ENCODE results near the gene ERFL.
A peak's percentile ranks its signal among the peaks of the same experiment; 100 is the strongest.
"Not testable (repeated sequence)": the region's sequence is repeated elsewhere in the genome, so short reads cannot be mapped to it uniquely, and the experiment has no call there.

The ERFL gene

DNA sequence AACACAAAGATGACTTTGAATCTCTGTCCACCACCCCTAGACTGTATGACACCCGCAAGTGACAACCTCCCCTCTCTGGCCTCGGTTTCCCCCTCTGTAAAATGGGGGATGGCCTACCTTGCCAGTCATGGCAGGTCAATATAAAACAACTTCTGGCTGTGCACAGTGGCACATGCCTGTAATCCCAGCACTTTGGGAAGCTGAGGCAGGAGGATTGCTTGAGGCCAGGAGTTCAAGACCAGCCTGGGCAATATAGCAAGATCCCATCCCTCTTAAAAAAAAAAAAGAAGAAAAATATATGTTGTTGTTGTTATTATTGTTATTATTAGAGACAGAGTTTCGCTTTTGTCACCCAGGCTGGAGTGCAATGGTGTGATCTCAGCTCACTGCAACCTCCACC, 52.3 kb downstream of the ERFL start:
- not testable (repeated sequence) for FAIRE-seq

DNA sequence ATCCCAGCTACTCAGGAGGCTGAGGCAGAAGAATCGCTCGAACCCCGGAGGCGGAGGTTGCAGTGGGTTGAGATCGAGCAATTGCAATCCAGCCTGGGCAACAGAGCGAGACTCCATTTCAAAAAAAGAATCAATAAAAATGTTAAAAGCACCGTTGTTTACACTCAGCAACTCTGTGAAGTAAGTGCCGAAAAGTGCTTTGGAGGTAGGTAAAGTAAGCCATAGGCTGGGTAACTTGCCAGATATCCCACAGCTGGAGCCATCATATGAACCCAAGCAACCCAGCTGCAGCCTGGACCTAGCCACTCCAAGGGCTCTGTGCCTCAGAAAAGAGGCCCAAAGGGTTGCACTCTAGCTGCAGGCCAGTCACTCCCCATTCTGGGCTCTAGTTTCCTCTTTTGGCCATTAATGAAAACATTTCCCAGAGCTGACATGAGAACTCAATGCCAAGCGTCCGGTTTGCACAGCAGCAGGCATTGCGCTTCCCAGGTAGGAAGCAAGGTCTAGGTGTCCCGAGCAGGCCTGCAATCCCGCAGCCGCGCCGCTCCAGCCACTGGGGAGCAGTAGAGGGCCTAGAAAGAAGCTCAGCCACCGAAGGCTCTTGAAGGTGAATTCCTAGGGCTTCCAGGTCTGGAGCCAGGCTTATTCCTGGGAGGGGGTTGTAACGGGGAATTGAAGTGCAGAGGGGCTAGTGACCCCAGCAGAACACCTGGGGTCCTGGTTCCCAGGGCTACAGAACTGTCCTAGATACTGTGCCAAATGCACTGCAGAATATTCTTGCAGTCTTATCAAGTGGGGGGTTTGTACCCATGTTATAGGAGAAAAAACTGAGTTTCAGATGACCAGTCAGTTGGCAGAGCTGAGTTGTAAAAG, 55.2 kb downstream of the ERFL start:
- no peak for FAIRE-seq

DNA sequence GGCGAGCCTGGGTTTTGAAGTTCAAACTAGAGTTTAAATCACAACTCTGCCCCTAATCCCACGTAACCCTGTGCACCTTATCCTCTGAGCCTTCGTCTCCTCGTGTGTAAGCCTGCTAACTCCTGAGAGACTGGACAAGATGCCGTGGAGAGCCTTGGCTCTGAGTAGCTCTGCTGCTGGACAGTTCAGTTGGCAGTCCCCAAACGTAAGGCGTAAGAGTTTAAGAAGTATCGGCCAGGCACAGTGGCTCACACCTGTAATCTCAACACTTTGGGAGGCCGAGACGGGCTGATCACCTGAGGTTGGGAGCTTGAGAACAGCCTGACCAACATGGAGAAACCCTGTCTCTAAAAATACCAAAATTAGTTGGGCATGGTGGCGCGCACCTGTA, 55.9 kb downstream of the ERFL start:
- no peak for FAIRE-seq

DNA sequence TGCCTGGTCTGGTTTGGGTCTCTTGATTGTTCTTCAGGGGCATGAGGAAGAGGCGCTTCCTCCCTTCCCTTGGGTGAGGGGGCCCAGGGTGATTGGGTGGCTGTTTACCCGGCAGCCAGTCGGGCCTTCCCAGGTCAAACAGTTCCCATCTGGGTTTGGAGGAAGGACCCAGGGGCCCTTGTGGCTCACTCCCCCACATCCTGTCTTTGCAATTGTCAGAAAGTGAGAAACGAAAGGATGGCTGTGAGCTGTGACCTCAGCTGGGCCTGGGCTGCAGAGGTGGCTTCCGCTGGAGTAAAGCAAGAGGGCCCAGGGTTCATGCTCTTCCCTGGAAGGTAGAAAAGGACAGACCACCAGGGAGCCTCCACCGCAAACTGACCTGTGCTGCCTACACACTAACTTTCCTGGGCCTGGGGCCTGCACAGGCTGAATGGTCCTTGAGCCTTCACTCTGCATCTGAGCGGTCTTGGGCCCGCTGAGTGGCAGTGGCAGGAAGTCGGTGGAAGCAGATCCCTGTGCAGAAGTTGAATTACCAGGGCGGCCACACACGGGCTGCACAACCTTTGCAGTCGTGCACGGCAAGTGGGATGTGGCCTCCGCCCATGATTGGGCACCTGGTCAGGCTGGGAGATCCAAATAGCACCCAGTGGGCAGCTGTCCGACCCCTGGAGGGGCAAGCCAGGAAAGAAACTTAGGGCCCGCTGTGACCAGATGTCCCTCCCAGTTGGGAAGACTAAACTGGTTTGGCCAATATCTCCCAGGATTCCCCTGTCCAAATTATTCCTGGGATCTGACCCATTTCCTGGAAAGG, 56.5 kb downstream of the ERFL start:
- FAIRE-seq: no peak

DNA sequence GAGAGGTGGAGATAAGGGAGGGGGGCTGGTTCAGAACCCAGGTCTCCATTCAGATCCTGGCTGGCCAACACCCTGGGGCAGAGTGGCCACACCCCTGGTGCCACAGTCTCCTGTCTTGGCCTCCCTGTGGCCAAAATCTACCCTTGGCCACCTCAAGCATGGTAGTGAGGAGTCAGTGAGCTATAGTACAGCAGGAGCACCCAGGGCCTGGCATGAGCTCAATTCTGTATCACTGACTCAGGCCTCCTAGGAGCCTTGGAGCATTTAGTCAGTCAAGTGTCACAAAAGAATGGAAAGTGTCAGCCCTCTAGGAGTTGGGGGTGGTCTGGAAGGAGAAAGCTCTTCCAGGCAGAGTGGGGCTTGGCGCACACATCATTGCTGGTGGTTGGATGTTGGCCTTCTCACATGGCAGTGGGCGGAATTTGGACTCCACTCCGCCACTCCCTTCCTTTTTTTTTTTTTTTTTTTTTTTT, 57.8 kb downstream of the ERFL start:
- no peak for FAIRE-seq

DNA sequence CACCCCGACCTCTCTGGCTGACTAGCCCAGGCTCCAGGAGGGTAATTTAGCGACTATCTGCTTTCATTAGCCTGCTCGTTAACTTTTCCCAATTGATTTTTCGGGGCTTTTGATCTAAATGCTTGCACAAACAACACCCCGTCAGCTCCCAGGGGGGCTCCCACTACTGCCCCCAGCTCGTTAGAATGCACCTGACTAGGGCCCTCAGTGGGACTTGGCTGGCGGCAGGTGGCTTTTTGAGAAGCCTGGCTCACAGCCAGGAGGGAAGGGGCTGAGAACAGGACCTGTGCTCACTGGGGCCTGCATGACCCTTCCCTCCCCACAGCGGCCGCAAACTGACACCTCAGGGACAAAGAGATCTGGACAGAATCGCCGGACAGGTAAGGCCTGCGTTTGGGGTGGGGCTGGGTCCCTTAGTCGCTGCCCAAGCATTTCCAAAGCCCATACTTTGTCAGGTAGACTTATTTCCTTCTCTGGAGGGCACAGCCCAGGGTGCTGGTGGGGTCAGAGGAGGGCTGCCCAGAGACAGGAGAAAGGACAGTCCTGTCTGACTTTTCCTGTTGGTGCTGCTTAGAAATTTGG, 58.8 kb downstream of the ERFL start:
- FAIRE-seq: no peak

DNA sequence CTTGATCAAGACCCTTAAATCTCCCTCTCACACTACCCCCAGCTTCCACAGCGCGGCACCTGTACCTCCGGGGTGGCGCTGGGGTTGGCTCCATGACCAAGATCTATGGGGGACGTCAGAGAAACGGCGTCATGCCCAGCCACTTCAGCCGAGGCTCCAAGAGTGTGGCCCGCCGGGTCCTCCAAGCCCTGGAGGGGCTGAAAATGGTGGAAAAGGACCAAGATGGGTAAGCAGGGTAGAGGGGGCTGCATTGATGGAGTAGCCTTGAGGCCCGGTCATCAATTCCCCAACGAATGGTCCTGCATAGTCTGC, 59.3 kb downstream of the ERFL start:
- FAIRE-seq: no peak

DNA sequence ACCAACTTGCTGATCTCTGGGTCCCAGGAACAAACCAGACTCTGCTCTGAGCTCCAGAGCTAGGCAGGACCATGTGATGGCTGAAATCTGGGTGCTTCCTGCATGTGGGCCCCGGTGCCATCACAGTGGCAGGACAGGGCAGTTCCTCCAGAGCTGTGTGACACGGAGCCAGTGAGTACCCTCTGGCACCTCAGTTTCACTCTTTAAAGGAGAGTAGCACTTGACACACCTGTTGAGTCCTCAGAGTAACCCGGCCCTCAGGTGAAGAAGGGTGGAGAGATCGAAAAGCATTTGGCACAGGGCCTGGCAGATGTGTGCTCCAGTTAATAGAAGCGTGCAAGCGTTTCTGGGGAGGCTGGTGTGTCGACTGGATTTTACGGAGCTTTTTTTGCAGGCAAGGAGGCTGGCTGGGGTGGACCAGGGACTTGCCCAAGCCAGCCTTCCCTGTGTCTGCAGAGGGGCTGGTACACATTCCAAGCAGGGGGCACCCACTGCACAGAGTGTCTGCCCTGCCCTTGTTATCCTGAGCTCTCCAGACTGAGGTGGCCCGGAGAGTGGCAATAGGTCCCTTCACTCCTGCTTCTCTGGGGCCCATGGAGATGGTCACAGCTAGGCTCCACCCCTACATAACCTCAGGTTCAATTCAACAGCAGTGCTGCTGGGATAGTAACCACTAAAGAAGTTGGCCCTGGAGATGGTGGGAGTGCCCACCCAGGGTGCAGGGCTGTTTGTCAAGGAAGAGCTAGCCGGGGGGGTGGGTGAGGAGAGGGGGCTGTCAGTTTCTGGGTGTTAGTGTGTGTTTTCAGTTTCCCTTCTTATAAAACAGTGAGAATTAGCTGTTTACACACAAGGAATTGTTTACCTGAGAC, 59.9 kb downstream of the ERFL start:
- FAIRE-seq: no peak

DNA sequence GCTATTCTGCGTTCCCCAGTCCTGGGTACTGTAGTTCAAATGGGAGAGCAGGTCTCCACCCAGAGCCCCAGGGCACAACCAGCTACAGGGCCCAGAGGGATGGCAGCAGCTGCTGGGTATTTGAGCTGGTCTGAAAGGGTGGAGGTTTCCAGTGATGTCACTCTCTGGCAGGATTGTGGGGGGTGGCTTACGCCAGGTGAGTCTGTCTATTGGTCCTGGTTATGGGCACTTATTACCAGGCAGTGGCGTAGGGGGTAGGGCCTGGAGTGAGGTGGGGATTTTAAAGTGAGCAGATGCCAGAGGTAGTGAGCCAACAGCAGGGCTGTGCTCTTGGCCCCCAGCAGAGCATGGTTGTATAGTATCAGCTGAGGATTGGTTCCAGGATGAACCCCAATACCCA, 62.0 kb downstream of the ERFL start:
- FAIRE-seq: no peak

DNA sequence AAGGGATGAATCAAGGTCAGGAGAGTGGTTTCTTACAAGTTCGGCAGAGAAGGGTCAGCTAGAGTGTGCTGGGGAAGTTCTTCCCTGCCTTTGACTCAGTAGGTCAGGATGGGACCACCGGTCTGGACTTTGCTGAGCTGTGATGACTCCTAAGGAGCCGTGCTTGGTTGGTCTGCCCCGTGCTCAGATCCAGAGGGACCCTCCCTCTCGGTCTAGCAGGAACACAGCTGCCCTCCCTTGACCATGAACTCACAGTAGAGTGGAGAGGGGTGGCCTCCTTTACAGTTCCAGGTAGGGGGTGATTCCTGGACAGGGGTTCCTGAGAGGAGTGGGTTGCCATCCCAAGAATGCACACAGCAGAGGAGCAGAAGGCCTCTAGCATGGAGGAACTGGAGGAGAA, 63.9 kb downstream of the ERFL start:
- no peak for FAIRE-seq

DNA sequence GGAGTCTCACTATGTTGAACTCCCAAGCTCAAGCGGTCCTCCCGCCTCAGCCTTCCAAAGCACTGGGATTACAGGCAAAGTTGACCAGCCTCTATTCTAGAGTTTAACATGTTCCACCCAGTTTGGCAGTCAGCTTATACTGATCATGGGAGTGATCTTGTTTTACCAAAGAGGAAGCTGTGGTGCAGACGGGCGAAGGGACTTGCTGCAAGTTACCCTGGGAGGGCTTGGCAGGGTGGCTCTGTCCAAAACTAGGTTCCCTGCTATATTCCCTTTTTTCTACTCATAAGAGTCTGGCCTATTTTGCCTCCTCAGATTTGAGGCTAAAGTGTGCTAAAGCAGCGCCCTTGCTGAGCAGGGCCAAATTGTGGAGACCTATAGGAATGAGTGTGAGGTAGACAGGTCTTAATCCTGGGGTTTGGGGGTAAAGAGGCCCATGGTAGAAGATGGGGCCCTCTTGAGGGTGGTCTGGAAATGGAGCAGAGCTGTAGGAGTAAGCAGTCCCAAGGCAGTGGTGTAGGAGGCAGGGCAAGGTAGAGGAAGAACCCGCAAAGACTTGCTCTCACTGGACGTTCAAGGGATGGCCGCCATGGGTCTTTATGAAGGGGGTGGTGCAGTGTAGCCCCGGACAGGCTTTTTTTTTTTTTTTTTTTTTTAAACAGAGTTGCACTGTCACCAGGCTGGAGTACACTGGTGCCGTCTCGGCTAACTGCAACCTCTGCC, 64.9 kb downstream of the ERFL start:
- FAIRE-seq: no peak

DNA sequence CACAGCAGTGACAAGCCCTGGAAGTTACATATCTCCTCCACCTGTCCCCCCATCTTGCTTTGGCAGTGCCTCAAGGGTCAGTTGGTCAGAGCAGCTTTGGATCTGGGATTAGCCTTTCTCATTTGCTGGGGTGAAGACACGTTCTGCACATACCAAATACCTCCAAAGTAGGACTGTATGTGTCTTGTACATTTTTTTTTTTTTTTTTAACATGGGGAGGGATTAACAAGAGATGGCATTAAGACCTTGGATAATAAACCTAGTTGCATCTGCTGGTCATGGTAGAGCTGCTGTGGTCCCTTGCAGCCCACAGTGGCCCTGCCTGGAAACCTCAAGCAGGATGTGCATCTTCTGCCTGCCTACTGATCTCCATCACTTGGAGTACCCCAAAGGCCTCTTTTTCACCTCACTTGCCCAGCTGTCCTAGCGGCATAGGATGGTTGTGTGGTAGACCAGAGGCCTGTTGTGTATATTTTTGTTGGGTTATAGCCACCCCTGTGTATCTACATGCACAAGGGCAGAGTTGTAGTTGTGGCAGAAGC, 65.7 kb downstream of the ERFL start:
- FAIRE-seq: no peak

DNA sequence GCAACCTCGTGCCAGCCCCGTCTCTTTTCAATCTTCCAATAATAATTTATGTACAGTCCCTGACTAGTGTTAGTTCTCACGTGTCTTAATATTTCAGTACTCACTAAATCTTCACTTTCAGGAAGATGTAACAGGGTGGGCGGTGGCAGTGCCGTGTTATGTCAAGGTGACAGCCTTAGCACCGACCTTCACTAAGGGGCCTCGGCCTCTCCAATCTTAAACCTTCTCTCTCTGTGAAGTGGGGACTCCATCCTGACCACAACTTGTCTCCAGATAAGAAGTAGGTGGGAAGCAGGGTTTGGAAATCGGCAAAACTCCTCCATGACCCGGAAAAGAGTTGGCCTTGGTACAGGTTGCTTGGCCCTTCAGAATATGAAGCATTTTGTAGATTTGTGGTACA, 66.4 kb downstream of the ERFL start:
- FAIRE-seq: no peak

DNA sequence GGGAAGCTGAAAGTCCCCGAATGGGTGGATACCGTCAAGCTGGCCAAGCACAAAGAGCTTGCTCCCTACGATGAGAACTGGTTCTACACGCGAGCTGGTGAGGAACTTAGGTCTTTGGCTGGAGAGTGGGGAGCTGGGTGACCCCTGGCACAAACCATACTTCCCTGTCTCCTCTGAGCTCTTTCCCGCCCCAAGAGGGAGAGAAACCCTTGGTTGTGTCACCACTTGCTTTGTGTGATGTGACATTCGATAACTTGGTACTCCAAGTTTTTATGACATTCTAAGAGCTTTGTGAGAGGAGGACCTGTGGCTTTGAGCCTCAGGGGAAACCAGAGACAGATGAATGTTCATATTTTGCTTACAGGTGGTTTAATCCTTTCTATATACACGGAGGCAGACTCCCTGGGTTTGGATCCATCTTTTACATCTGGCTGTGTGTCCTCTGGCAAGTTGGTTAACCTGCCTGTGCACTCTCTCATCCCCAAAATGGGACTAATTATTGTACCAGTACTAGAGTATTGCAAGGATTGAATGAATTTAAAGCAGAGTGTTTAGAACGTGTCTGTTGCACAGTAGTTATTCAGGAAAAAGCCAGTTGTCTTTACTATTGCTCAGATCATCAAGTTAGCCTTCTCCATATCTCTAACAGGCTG, 67.0 kb downstream of the ERFL start:
- FAIRE-seq: no peak

DNA sequence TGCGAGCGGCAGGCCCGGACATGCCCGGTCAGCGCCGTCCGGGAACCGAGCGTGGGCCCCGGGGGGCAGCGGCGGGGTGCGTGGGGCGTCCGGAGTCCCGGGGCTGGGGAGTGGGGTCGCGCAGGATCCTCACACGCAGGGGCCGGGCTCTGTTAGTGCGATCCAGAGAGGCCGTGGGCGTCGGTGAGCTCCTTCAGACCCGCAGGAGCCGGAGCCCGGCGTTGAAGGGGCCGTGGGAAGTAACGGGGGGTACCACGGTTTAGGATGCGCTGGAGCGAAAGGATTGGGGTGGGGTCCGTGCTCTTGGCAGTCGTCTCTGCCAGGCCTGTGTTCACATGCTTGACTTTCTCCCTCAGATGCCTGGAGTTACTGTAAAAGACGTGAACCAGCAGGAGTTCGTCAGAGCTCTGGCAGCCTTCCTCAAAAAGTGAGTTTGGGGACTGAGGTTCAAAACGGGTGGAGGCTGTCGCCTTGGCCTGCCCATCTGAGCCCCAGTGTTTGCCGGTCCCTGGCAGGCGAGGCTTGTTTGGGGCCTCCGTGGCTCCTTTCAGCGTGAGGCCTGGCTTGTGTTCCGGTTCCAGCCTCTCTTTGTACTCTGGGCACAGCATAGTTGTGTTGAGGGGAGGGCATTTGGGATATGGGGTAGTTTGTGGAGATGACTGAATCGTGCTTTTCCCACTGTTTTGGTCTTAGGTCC, 67.7 kb downstream of the ERFL start:
- no peak for FAIRE-seq

DNA sequence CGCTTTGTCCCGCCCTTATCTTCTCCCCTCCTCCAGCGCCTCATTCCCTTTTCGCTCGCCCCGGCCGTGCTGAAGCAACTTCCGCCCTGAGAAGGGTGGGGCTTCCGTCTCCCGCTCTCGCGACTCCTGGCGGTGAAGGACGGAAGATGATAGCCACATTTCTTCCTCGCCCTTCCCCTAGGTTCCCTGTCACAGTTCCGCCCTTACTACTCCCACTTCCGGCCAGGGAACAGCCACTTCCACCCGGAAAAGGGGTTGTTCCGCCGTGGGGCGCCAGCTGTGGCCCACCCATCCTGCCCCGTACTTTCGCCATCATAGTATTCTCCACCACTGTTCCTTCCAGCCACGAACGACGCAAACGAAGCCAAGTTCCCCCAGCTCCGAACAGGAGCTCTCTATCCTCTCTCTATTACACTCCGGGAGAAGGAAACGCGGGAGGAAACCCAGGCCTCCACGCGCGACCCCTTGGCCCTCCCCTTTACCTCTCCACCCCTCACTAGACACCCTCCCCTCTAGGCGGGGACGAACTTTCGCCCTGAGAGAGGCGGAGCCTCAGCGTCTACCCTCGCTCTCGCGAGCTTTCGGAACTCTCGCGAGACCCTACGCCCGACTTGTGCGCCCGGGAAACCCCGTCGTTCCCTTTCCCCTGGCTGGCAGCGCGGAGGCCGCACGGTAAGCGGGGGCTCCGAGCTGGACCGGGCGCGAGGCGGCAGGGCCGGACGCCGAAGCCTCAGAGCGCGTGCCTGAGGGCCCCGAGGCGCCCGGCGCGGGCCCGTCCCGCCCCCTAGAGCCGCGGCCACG, 68.4 kb downstream of the ERFL start, which contains the start of gene RPS19:
Gene RPS19 (plus strand): TSS at position 638 of the 801 bp plus-strand sequence. CDS start 520 bp downstream, outside the sequence.
- peak; percentile 90 for FAIRE-seq

DNA sequence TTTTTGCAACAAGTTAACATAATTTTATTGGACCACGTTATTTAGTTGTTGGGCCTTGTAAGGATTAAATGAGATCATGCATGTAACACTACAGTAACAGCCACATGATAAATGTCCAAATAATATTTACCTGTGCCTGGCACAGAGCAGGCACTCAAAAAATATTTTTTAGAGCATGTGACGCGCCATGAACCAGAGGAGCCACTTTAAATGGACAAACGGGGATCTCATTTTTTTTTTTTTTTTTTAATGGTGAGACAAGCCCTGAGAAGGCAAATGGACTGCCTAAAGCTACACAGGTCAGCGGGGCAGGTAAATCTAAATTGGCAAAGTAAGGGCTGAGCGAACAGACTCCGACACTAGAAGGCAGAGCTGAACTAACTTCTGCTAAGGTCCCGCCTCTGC, 69.0 kb downstream of the ERFL start:
- FAIRE-seq: no peak
